Lung (tissue), 12 donors: ENCODE measurements around the gene FZR1. TPM values are rescaled to one million over a fixed set of nuclear protein-coding genes. Genes with fewer than 3 reads are reported as not detected.
"Not testable (repeated sequence)": the region's sequence is repeated elsewhere in the genome, so short reads cannot be mapped to it uniquely, and the experiment has no call there.

Experiments used
- ATAC-seq: fragments of 200-7000 bp; cut with Tn5 transposase; one replicate; pipeline ENCODE4 v1.9.1; 2020; ENCODE audit warnings: moderate number of reproducible peaks; ENCODE audit not compliant: insufficient read depth, low FRiP score
- DNase-seq, 3 donors: peaks; one replicate each; pipeline ENCODE4 v3.0.0-alpha.2; 2013 to 2017
- H3K27ac ChIP-seq, 2 donors: one replicate each; pipeline ENCODE4 v1.5.1; 2013; ENCODE audit warnings: mild to moderate bottlenecking in 2 of 2, moderate library complexity in 2 of 2, control low read depth in 1 of 2, inconsistent platforms in 1 of 2, low read depth in 1 of 2, low read length in 1 of 2
- H3K27me3 ChIP-seq, 3 donors: one replicate each; pipeline ENCODE4 v1.5.1; 2013; ENCODE audit warnings: low read length in 2 of 3; ENCODE audit not compliant: control insufficient read depth in 3 of 3, insufficient read depth in 3 of 3
- H3K36me3 ChIP-seq, 4 donors: one replicate each; pipeline ENCODE4 v1.5.1; 2013; ENCODE audit warnings: low read length in 4 of 4, mild to moderate bottlenecking in 1 of 4, moderate library complexity in 1 of 4; ENCODE audit not compliant: control insufficient read depth in 4 of 4, insufficient read depth in 4 of 4
- H3K4me1 ChIP-seq, 5 donors: one replicate each; pipeline ENCODE4 v1.5.1; 2013; ENCODE audit warnings: low read length in 5 of 5, mild to moderate bottlenecking in 2 of 5, moderate library complexity in 1 of 5; ENCODE audit not compliant: control insufficient read depth in 5 of 5, insufficient read depth in 5 of 5
- H3K4me3 ChIP-seq: one replicate; pipeline ENCODE4 v1.5.1; 2013; ENCODE audit warnings: mild to moderate bottlenecking, control low read depth, moderate library complexity
- H3K9ac ChIP-seq, 2 donors: one replicate each; pipeline ENCODE4 v1.5.1; 2013; ENCODE audit warnings: low read length in 2 of 2, control low read depth in 1 of 2; ENCODE audit not compliant: insufficient read depth in 1 of 2
- H3K9me3 ChIP-seq, 4 donors: one replicate each; pipeline ENCODE4 v1.5.1; 2013; ENCODE audit warnings: low read length in 3 of 4, mild to moderate bottlenecking in 1 of 4, moderate library complexity in 1 of 4; ENCODE audit not compliant: control insufficient read depth in 4 of 4, insufficient read depth in 3 of 4
- WGBS, 2 donors: extraction: QIAGEN DNeasy Blood & Tissue Kit; methylation state at CpG; one replicate each; pipeline ENCODE4 v1.1.7; 2013; 5-methylcytosine and 5-hydroxymethylcytosine counted together
- polyA plus RNA-seq, 2 donors: library from polyadenylated mRNA; stranded (reverse); fragments of 200-250 nt; gene quantifications; one replicate each; pipeline ENCODE4 v1.2.1, GENCODE V29; 2013
- total RNA-seq, 2 donors: library from RNA; depleted of rRNA in 1 of 2; stranded (reverse); fragments of >200 nt in 1 of 2; gene quantifications; one replicate each; pipeline ENCODE4 v1.2.1, GENCODE V29; 2014 to 2021
- TF ChIP-seq, protein P1 (sequence below): IDR thresholded peaks from 2 replicates; pipeline ENCODE4 v1.5.1; 2012; ENCODE audit warnings: mild to moderate bottlenecking; ENCODE audit errors: control extremely low read depth, extremely low read depth
- donor health status: control.
- donor health status: control.
- donor health status: Bipolar disorder and iron deficiency.
- donor health status: healthy.
- donor health status: DM: yes; HTN: yes; CAD: no.

The FZR1 gene
- total and polyA plus RNA-seq, 4 donors, result 20.0 to 45.8 (median 28.3) TPM

- TF ChIP-seq, protein P1, sequence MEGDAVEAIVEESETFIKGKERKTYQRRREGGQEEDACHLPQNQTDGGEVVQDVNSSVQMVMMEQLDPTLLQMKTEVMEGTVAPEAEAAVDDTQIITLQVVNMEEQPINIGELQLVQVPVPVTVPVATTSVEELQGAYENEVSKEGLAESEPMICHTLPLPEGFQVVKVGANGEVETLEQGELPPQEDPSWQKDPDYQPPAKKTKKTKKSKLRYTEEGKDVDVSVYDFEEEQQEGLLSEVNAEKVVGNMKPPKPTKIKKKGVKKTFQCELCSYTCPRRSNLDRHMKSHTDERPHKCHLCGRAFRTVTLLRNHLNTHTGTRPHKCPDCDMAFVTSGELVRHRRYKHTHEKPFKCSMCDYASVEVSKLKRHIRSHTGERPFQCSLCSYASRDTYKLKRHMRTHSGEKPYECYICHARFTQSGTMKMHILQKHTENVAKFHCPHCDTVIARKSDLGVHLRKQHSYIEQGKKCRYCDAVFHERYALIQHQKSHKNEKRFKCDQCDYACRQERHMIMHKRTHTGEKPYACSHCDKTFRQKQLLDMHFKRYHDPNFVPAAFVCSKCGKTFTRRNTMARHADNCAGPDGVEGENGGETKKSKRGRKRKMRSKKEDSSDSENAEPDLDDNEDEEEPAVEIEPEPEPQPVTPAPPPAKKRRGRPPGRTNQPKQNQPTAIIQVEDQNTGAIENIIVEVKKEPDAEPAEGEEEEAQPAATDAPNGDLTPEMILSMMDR, result no peak
- no peaks in the 10 kb centered on the region for H3K9me3 ChIP-seq
- H3K27me3 ChIP-seq, result no peaks in the 10 kb centered on the region
- ATAC-seq, result no peak
- no peak overlapping the region for H3K27ac ChIP-seq
- DNase-seq, result no peak
- 85 to 87% methylated on average over 15 to 17 of the region's 17 CpGs for WGBS, 2 donors
- H3K4me1 ChIP-seq, result peaks cover 0 to 30% (median 10%) of the 10 kb centered on the region in 5 donors
- H3K36me3 ChIP-seq, result peaks cover 0 to 13% (median 7%) of the 10 kb centered on the region in 4 donors
- no peak overlapping the region for H3K4me3 ChIP-seq
- no peak overlapping the region for H3K9ac ChIP-seq
Observed at GRCh38 chr19:3578390-3578789, 72.3 kb downstream of the FZR1 start.

GRCh38 chr19:3580156-3580934 lies 74.2 kb downstream of the FZR1 start:
- H3K36me3 ChIP-seq, result peaks cover 0 to 11% (median 2%) of the 10 kb centered on the region in 4 donors
- no peak overlapping the region for H3K4me3 ChIP-seq
- WGBS, 2 donors, result 65 to 67% methylated on average over 11 of the region's 11 CpGs
- peak overlapping the region in 1 of 2 donors; percentile 26 for H3K27ac ChIP-seq
- TF ChIP-seq, protein P1, result no peak
- peak; percentile 87 to 95 (median 89) for DNase-seq
- no peaks in the 10 kb centered on the region for H3K27me3 ChIP-seq
- peak overlapping the region in 1 of 2 donors; percentile 8 for H3K9ac ChIP-seq
- ATAC-seq, result no peak
- H3K9me3 ChIP-seq, result no peaks in the 10 kb centered on the region
- peaks cover 0 to 30% (median 10%) of the 10 kb centered on the region in 5 donors for H3K4me1 ChIP-seq

DNA sequence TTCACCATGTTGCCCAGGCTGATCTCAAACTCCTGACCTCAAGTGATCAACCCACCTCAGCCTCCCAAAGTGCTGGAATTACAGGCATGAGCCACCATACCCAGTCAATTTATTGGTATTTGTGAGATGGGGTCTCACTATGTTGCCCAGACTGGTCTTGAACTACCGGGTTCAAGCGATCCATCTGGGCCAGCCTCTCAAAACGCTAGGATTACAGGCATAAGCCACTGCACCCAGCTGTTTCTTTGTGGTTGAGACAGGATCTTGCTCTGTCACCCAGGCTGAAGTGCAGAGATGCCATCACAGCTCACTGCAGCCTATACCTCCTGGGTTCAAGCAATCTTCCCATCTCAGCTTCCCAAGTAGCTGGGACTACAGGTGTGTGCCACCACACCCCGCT lies 75.7 kb downstream of the FZR1 start:
- peaks cover 0 to 20% (median 0%) of the 10 kb centered on the region in 5 donors for H3K4me1 ChIP-seq
- 86 to 89% methylated on average over 4 of the region's 4 CpGs for WGBS, 2 donors
- not testable (repeated sequence) for H3K27ac ChIP-seq, DNase-seq, H3K36me3 ChIP-seq, H3K9me3 ChIP-seq, ATAC-seq, H3K9ac ChIP-seq, H3K27me3 ChIP-seq, H3K4me3 ChIP-seq

DNA sequence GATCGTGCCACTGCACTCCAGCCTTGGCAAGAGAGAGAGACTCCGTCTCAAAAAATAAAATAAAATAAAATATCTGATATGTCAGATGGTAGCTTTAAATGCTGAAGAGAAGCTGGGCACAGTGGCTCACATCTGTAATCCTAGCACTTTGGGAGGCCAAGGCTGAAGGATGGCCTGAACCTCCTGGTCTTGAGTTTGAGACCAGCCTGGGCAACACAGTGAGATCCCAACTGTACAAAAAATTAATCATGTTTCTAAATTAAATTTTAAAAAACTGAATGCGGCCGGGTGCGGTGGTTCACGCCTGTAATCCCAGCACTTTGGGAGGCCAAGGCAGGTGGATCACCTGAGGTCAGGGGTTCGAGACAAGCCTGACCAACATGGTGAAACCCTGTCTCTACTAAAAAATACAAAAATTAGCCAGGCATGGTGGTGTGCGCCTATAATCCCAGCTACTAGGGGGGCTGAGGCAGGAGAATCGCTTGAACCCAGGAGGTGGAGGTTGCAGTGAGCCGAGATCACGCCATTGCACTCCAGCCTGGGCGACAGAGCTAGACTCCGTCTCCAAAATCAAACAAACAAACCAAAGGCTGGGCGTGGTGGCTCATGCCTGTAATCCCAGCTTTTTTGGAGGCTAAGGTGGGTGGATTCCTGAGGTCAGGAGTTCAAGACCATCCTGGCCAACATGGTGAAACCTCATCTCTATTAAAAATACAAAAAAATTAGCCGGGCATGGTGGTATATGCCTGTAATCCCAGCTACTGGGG lies 78.1 kb downstream of the FZR1 start:
- not testable (repeated sequence) for H3K9ac ChIP-seq, H3K4me3 ChIP-seq, H3K27ac ChIP-seq, H3K36me3 ChIP-seq, ATAC-seq, H3K9me3 ChIP-seq, H3K27me3 ChIP-seq, DNase-seq
- 89 to 96% methylated on average over 15 of the region's 15 CpGs for WGBS, 2 donors
- peaks cover 0 to 16% (median 0%) of the 10 kb centered on the region in 5 donors for H3K4me1 ChIP-seq
